Fibroblast of villous mesenchyme (primary cell): ENCODE data around the gene SPSB3. TPM values are rescaled to one million over a fixed set of nuclear protein-coding genes. Genes with fewer than 3 reads are reported as not detected.

ENCODE experiments used
- DNase-seq: peaks from one replicate; pipeline ENCODE4 v3.0.0-alpha.2; 2010; ENCODE audit warnings: low read depth
- H3K4me3 ChIP-seq: 2 replicates; pipeline ENCODE4 v1.5.1; 2011; ENCODE audit warnings: low read depth, mild to moderate bottlenecking, low read length
- CTCF ChIP-seq: IDR thresholded peaks from 2 replicates; pipeline ENCODE4 v1.5.1; 2012; ENCODE audit warnings: low read depth, mild to moderate bottlenecking, low read length; ENCODE audit not compliant: insufficient read depth
- total RNA-seq: library from RNA; depleted of rRNA; stranded (reverse); fragments of >200 nt; gene quantifications from 2 replicates; pipeline ENCODE4 v1.2.3, GENCODE V29; 2012

The SPSB3 gene
- total RNA-seq, 1 donor: 25.5 TPM

- no peak for TF ChIP-seq CTCF
- H3K4me3 ChIP-seq: no peak overlapping the region
- DNase-seq: no peak
These were observed 34.3 kb upstream of the SPSB3 start for GRCh38 chr16:1816396-1817275.

GRCh38 chr16:1815461-1815860, 33.1 kb upstream of the SPSB3 start:
- no peak overlapping the region for H3K4me3 ChIP-seq
- no peak for TF ChIP-seq CTCF
- peak; percentile 89 for DNase-seq

GRCh38 chr16:1812732-1813163, 30.4 kb upstream of the SPSB3 start:
- TF ChIP-seq CTCF: peak; percentile 76
- peak; percentile 91 for DNase-seq
- H3K4me3 ChIP-seq: no peak overlapping the region

GRCh38 chr16:1810536-1810935, 28.2 kb upstream of the SPSB3 start:
- H3K4me3 ChIP-seq: no peak overlapping the region

GRCh38 chr16:1810106-1810505, 27.7 kb upstream of the SPSB3 start:
- H3K4me3 ChIP-seq: no peak overlapping the region
- TF ChIP-seq CTCF: no peak
- DNase-seq: no peak

More at GRCh38 chr16:1810536-1810935, 28.2 kb upstream of the SPSB3 start:
- TF ChIP-seq CTCF: no peak
- no peak for DNase-seq

- no peak for DNase-seq
- H3K4me3 ChIP-seq: no peak overlapping the region
- no peak for TF ChIP-seq CTCF
These were observed 27.0 kb upstream of the SPSB3 start for GRCh38 chr16:1809281-1809801.
